D721Med (cell line): ENCODE measurements around the gene UBE2L3.

Experiments
- DNase-seq: peaks from one replicate; pipeline ENCODE4 v3.0.0; 2011; ENCODE audit warnings: low spot score; ENCODE audit not compliant: insufficient read length
- FAIRE-seq: peaks from 2 replicates; lab custom pipeline; 2011; peaks lifted over from hg19 to GRCh38; lab: Jason Lieb, UNC
- CTCF ChIP-seq: IDR thresholded peaks from 2 replicates; pipeline ENCODE4 v1.5.1; 2012; ENCODE audit warnings: mild to moderate bottlenecking, control low read depth; ENCODE audit not compliant: insufficient read depth; ENCODE audit errors: missing control alignments

UBE2L3 gene

GRCh38 chr22:21626735-21627469 is 59.4 kb downstream of the UBE2L3 start:
- TF ChIP-seq CTCF: no peak
- no peak for FAIRE-seq
- DNase-seq: no peak

- no peak for DNase-seq
- no peak for TF ChIP-seq CTCF
- no peak for FAIRE-seq
Observed at GRCh38 chr22:21628386-21629254, 61.1 kb downstream of the UBE2L3 start.

- TF ChIP-seq CTCF: peak; percentile 50
- DNase-seq (peak; percentile 84), FAIRE-seq (no peak)
Observed at GRCh38 chr22:21629255-21630149, 62.0 kb downstream of the UBE2L3 start, which contains the start of gene YDJC. Gene YDJC, minus strand, starts transcription at chr22:21630022. Its CDS starts 8 bp downstream, at chr22:21630014.

GRCh38 chr22:21631025-21631424 is 63.5 kb downstream of the UBE2L3 start:
- TF ChIP-seq CTCF: no peak
- no peak for FAIRE-seq
- DNase-seq: no peak

- no peak for DNase-seq
- FAIRE-seq: no peak
- no peak for TF ChIP-seq CTCF
Observed at GRCh38 chr22:21632237-21632895, 64.9 kb downstream of the UBE2L3 start, which contains the start of gene CCDC116. Gene CCDC116, plus strand, starts transcription at chr22:21632760. Its CDS starts 422 bp downstream, at chr22:21633182.

GRCh38 chr22:21632931-21633330 is 65.4 kb downstream of the UBE2L3 start:
- no peak for DNase-seq
- no peak for TF ChIP-seq CTCF
- FAIRE-seq: no peak
